HCT116 (cell line): ENCODE measurements around the gene DVL1. TPM values are rescaled to one million over a fixed set of nuclear protein-coding genes. Genes with fewer than 3 reads are reported as not detected.

Experiments
- CBX3 ChIP-seq: IDR thresholded peaks from 2 replicates; pipeline ENCODE4 v1.6.1; 2012; ENCODE audit warnings: low read depth
- EGR1 ChIP-seq: IDR thresholded peaks from 2 replicates; pipeline ENCODE4 v1.6.1; 2012; ENCODE audit warnings: low read depth
- EZH2 ChIP-seq: fragments of 200-600 bp; sonication (generic); IDR thresholded peaks from 2 replicates; pipeline ENCODE4 v1.6.1; 2017; ENCODE audit warnings: antibody characterized with exemption, mixed run types
- EZH2phosphoT487 ChIP-seq: fragments of 200-600 bp; IDR thresholded peaks from 2 replicates; pipeline ENCODE4 v1.6.1; 2018; ENCODE audit warnings: antibody characterized with exemption, borderline replicate concordance
- POLR2A ChIP-seq: IDR thresholded peaks from 2 replicates; pipeline ENCODE4 v1.7.0; 2011; ENCODE audit warnings: borderline replicate concordance; ENCODE audit not compliant: insufficient read depth, insufficient read length; ENCODE audit errors: extremely low read depth
- POLR2AphosphoS5 ChIP-seq: IDR thresholded peaks from 2 replicates; pipeline ENCODE4 v1.6.1; 2011; ENCODE audit warnings: mild to moderate bottlenecking, low read depth, low read length, moderate library complexity
- RAD21 ChIP-seq: IDR thresholded peaks from 2 replicates; pipeline ENCODE4 v1.6.1; 2012; ENCODE audit warnings: low read depth, mild to moderate bottlenecking
- SIN3A ChIP-seq: IDR thresholded peaks from 2 replicates; pipeline ENCODE4 v1.6.1; 2012; ENCODE audit warnings: low read depth
- SP1 ChIP-seq: IDR thresholded peaks from 2 replicates; pipeline ENCODE4 v1.6.1; 2012; ENCODE audit warnings: low read depth
- SRF ChIP-seq: IDR thresholded peaks from 2 replicates; pipeline ENCODE4 v1.6.1; 2012; ENCODE audit warnings: low read depth
- TCF7L2 ChIP-seq: IDR thresholded peaks from 2 replicates; pipeline ENCODE4 v1.7.0; 2011; ENCODE audit warnings: borderline replicate concordance, inconsistent platforms; ENCODE audit not compliant: insufficient read depth, insufficient read length; ENCODE audit errors: extremely low read depth
- YY1 ChIP-seq: IDR thresholded peaks from 2 replicates; pipeline ENCODE4 v1.6.1; 2011; ENCODE audit warnings: low read length, low read depth, moderate library complexity, mild to moderate bottlenecking; ENCODE audit not compliant: insufficient replicate concordance; ENCODE audit errors: extremely low read depth
- ZNF274 ChIP-seq: fragments of 200-500 bp; sonication (Bioruptor generic); IDR thresholded peaks from 2 replicates; pipeline ENCODE4 v1.6.1; 2014; ENCODE audit warnings: mild to moderate bottlenecking, low read depth, low read length, inconsistent platforms
- total RNA-seq: library from RNA; stranded (reverse); gene quantifications from one replicate; pipeline ENCODE4 v1.2.1, GENCODE V29; 2021; ENCODE audit not compliant: unreplicated experiment
- TF ChIP-seq, protein P1 (sequence below): IDR thresholded peaks from 2 replicates; pipeline ENCODE4 v1.6.1; 2012; ENCODE audit warnings: low read depth
- TF ChIP-seq, protein P2 (sequence below): IDR thresholded peaks from 2 replicates; pipeline ENCODE4 v1.6.1; 2012
- TF ChIP-seq, protein P3 (sequence below), 3 experiments: fragments of 200-600 bp in 1 of 3; sonication (generic) in 1 of 3; IDR thresholded peaks in 2 of 3; conservative IDR thresholded peaks in 1 of 3; 2 replicates each; pipeline ENCODE4 v1.5.1; 2012 to 2017; ENCODE audit warnings: low read depth in 2 of 3, low read length in 2 of 3, antibody characterized with exemption in 1 of 3, borderline replicate concordance in 1 of 3, control low read depth in 1 of 3, mild to moderate bottlenecking in 1 of 3, mixed read lengths in 1 of 3, mixed run types in 1 of 3, moderate library complexity in 1 of 3; ENCODE audit not compliant: insufficient read depth in 1 of 3

Gene DVL1
- total RNA-seq, 1 experiment from 2014 or later = 160 TPM

DNA sequence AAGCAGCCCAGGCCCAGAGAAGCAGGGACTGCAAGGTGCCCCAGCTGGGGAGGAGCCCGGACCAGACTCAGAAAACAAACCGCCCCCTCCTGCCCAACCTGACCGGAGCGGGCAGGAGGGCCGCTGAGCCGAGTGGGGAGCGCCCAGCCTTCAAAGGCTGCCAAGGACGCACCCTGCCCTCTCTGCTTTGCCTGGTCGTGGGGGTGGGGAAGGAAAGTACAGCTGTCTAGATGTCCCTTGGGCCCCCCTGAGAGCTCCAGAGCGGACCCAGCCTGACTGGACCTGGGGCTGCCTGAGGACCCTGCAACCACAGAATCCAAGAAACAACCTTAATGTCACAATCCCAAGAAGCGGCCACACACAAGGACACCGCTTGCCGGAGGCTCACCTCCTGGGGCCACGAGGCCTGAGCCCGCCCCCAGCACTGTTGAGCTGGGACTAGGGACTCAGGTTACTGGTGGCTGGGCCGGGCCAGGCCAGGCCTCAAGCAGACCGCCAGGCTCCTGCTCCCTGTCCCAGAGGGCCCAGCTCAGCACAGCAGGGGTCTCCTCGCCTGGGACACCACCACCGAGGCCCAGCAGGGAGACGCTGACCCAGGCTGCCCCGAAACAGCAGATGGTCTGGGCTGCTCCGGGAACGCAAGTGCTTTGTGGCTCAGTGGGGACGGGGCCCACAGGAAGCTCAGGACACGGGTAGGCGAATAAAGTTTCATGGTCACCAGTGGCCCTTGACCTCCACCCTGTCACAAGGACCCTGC lies 1.4 kb downstream of the DVL1 start (continued):
- TF ChIP-seq, protein P1, sequence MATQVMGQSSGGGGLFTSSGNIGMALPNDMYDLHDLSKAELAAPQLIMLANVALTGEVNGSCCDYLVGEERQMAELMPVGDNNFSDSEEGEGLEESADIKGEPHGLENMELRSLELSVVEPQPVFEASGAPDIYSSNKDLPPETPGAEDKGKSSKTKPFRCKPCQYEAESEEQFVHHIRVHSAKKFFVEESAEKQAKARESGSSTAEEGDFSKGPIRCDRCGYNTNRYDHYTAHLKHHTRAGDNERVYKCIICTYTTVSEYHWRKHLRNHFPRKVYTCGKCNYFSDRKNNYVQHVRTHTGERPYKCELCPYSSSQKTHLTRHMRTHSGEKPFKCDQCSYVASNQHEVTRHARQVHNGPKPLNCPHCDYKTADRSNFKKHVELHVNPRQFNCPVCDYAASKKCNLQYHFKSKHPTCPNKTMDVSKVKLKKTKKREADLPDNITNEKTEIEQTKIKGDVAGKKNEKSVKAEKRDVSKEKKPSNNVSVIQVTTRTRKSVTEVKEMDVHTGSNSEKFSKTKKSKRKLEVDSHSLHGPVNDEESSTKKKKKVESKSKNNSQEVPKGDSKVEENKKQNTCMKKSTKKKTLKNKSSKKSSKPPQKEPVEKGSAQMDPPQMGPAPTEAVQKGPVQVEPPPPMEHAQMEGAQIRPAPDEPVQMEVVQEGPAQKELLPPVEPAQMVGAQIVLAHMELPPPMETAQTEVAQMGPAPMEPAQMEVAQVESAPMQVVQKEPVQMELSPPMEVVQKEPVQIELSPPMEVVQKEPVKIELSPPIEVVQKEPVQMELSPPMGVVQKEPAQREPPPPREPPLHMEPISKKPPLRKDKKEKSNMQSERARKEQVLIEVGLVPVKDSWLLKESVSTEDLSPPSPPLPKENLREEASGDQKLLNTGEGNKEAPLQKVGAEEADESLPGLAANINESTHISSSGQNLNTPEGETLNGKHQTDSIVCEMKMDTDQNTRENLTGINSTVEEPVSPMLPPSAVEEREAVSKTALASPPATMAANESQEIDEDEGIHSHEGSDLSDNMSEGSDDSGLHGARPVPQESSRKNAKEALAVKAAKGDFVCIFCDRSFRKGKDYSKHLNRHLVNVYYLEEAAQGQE = no peak
- TF ChIP-seq SRF (no peak), POLR2AphosphoS5 (peak; percentile 29; the same call in 1 of the 2 replicates), POLR2A (peak; percentile 39), ZNF274 (no peak), SP1 (no peak), EGR1 (no peak), YY1 (no peak), RAD21 (no peak), CBX3 (no peak), TCF7L2 (peak; percentile 84), SIN3A (no peak), EZH2phosphoT487 (no peak), EZH2 (no peak)
- TF ChIP-seq, protein P2, sequence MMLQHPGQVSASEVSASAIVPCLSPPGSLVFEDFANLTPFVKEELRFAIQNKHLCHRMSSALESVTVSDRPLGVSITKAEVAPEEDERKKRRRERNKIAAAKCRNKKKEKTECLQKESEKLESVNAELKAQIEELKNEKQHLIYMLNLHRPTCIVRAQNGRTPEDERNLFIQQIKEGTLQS = no peak
- TF ChIP-seq, protein P3, sequence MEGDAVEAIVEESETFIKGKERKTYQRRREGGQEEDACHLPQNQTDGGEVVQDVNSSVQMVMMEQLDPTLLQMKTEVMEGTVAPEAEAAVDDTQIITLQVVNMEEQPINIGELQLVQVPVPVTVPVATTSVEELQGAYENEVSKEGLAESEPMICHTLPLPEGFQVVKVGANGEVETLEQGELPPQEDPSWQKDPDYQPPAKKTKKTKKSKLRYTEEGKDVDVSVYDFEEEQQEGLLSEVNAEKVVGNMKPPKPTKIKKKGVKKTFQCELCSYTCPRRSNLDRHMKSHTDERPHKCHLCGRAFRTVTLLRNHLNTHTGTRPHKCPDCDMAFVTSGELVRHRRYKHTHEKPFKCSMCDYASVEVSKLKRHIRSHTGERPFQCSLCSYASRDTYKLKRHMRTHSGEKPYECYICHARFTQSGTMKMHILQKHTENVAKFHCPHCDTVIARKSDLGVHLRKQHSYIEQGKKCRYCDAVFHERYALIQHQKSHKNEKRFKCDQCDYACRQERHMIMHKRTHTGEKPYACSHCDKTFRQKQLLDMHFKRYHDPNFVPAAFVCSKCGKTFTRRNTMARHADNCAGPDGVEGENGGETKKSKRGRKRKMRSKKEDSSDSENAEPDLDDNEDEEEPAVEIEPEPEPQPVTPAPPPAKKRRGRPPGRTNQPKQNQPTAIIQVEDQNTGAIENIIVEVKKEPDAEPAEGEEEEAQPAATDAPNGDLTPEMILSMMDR (IDR thresholded peaks at IDR 0.05 in 2 of 3, conservative IDR thresholded peaks at IDR 0.05 in 1 of 3; ENCODE audit: borderline replicate concordance in 1 of 3, insufficient read depth in 1 of 3, low read depth in 2 of 3, low read length in 2 of 3) = no peak
